HG02870 (cell line): ENCODE data around the gene SLC17A7.

Experiments
- ATAC-seq: cut with Tn5 transposase; IDR thresholded peaks from one replicate; pipeline ENCODE4 v1.9.1; 2021; ENCODE audit warnings: mild to moderate bottlenecking, moderate library complexity; ENCODE audit not compliant: unreplicated experiment

SLC17A7 gene

GRCh38 chr19:49428547-49429451 lies 12.5 kb downstream of the SLC17A7 start:
- ATAC-seq = no peak

GRCh38 chr19:49427855-49428546 lies 13.3 kb downstream of the SLC17A7 start:
- no peak for ATAC-seq

- no peak for ATAC-seq
These were observed 14.0 kb downstream of the SLC17A7 start for GRCh38 chr19:49427339-49427738.

- no peak for ATAC-seq
These were observed 15.3 kb downstream of the SLC17A7 start for GRCh38 chr19:49425922-49426592.

- ATAC-seq = no peak
These were observed 16.1 kb downstream of the SLC17A7 start, which contains the start of gene GFY for GRCh38 chr19:49425178-49425577. Gene GFY (plus strand): TSS chr19:49425388. CDS start chr19:49426431, 1,043 bp downstream.

GRCh38 chr19:49423985-49424303 lies 17.4 kb downstream of the SLC17A7 start:
- ATAC-seq = no peak

GRCh38 chr19:49423071-49423984 lies 18.0 kb downstream of the SLC17A7 start, which contains the start of gene PTH2:
Gene PTH2 (minus strand): TSS chr19:49423441. CDS start chr19:49423339, 102 bp downstream.
- no peak for ATAC-seq

GRCh38 chr19:49422407-49423070 lies 18.8 kb downstream of the SLC17A7 start:
- no peak for ATAC-seq

GRCh38 chr19:49421878-49422202 lies 19.5 kb downstream of the SLC17A7 start:
- ATAC-seq = no peak

- ATAC-seq = no peak
These were observed 20.1 kb downstream of the SLC17A7 start for GRCh38 chr19:49421039-49421877.

- no peak for ATAC-seq
These were observed 21.1 kb downstream of the SLC17A7 start for GRCh38 chr19:49420227-49420626.

- no peak for ATAC-seq
These were observed 22.2 kb downstream of the SLC17A7 start for GRCh38 chr19:49419173-49419572.

GRCh38 chr19:49418511-49418910 lies 22.8 kb downstream of the SLC17A7 start:
- no peak for ATAC-seq

- ATAC-seq = no peak
These were observed 24.2 kb downstream of the SLC17A7 start for GRCh38 chr19:49417088-49417487.

GRCh38 chr19:49415810-49416200 lies 25.5 kb downstream of the SLC17A7 start:
- ATAC-seq = no peak

GRCh38 chr19:49415102-49415809 lies 26.1 kb downstream of the SLC17A7 start:
- no peak for ATAC-seq

GRCh38 chr19:49414256-49414655 lies 27.1 kb downstream of the SLC17A7 start:
- ATAC-seq = no peak

GRCh38 chr19:49413348-49413747 lies 28.0 kb downstream of the SLC17A7 start:
- ATAC-seq = no peak
